IgD-negative memory B cell (primary cell): Measurements from ENCODE around the gene MOSMO. TPM values are rescaled to one million over a fixed set of nuclear protein-coding genes. Genes with fewer than 3 reads are reported as not detected.
"Not testable (repeated sequence)": the region's sequence is repeated elsewhere in the genome, so short reads cannot be mapped to it uniquely, and the experiment has no call there.

Source experiments
- H3K27ac Mint-ChIP-seq, 3 donors: one replicate each; pipeline ENCODE4 v1.8.0; 2020 to 2022; ENCODE audit warnings: mild to moderate bottlenecking in 3 of 3, mixed read lengths in 3 of 3, moderate library complexity in 1 of 3
- H3K27me3 Mint-ChIP-seq: one replicate; pipeline ENCODE4 v1.8.0; 2021; ENCODE audit warnings: mixed read lengths
- H3K36me3 Mint-ChIP-seq: one replicate; pipeline ENCODE4 v1.8.0; 2020; ENCODE audit warnings: mild to moderate bottlenecking, mixed read lengths
- H3K4me1 Mint-ChIP-seq, 3 donors: one replicate each; pipeline ENCODE4 v1.8.0; 2020 to 2022; ENCODE audit warnings: mixed read lengths in 3 of 3, mild to moderate bottlenecking in 1 of 3
- H3K4me3 Mint-ChIP-seq, 4 donors: one replicate each; pipeline ENCODE4 v1.8.0; 2020 to 2022; ENCODE audit warnings: mild to moderate bottlenecking in 4 of 4, mixed read lengths in 4 of 4, moderate library complexity in 3 of 4
- H3K9me3 Mint-ChIP-seq, 3 donors: one replicate each; pipeline ENCODE4 v1.8.0; 2020 to 2021; ENCODE audit warnings: mixed read lengths in 3 of 3, mild to moderate bottlenecking in 1 of 3
- polyA plus RNA-seq: library from polyadenylated mRNA; unstranded; fragments of 300-500 nt; fragmentation: Illumina TruSeq; gene quantifications from one replicate; pipeline ENCODE4 v1.2.3, GENCODE V29; 2021

The MOSMO gene
- polyA plus RNA-seq, 1 donor from 2014 or later: 4.1 TPM

GRCh38 chr16:22078656-22079055 is 70.7 kb downstream of the MOSMO start:
- Mint-ChIP-seq H3K9me3 (no peaks in the 10 kb centered on the region), H3K36me3 (peaks cover 2% of the 10 kb centered on the region), H3K27me3 (no peaks in the 10 kb centered on the region), H3K4me1 (peaks cover 2 to 4% (median 4%) of the 10 kb centered on the region in 3 donors), H3K4me3 (no peak overlapping the region), H3K27ac (no peak overlapping the region)

- no peak overlapping the region for H3K4me3 Mint-ChIP-seq
- H3K27ac Mint-ChIP-seq: no peak overlapping the region
- H3K9me3 Mint-ChIP-seq: no peaks in the 10 kb centered on the region
Measured at GRCh38 chr16:22081050-22081449, 73.1 kb downstream of the MOSMO start.

GRCh38 chr16:22086440-22086839 is 78.5 kb downstream of the MOSMO start:
- Mint-ChIP-seq H3K27me3 (no peaks in the 10 kb centered on the region), H3K9me3 (no peaks in the 10 kb centered on the region), H3K36me3 (peaks cover 5% of the 10 kb centered on the region), H3K27ac (no peak overlapping the region), H3K4me1 (peaks cover 0 to 1% (median 0%) of the 10 kb centered on the region in 3 donors), H3K4me3 (peak overlapping the region in 1 of 4 donors; percentile 63)

More at GRCh38 chr16:22081050-22081449, 73.1 kb downstream of the MOSMO start:
- Mint-ChIP-seq H3K36me3 (peaks cover 4% of the 10 kb centered on the region), H3K4me1 (peaks cover 0 to 4% (median 4%) of the 10 kb centered on the region in 3 donors), H3K27me3 (no peaks in the 10 kb centered on the region)

- Mint-ChIP-seq H3K4me3 (no peak overlapping the region), H3K9me3 (no peaks in the 10 kb centered on the region), H3K36me3 (peaks cover 7% of the 10 kb centered on the region), H3K27me3 (no peaks in the 10 kb centered on the region), H3K4me1 (peaks cover 0 to 1% (median 0%) of the 10 kb centered on the region in 3 donors), H3K27ac (no peak overlapping the region)
Measured at GRCh38 chr16:22088642-22089041, 80.7 kb downstream of the MOSMO start.

- H3K4me1 Mint-ChIP-seq: peaks cover 0 to 1% (median 0%) of the 10 kb centered on the region in 3 donors
- H3K27ac Mint-ChIP-seq: no peak overlapping the region
- peaks cover under 1% of the 10 kb centered on the region for H3K27me3 Mint-ChIP-seq
- peaks cover 7% of the 10 kb centered on the region for H3K36me3 Mint-ChIP-seq
- H3K9me3 Mint-ChIP-seq: no peaks in the 10 kb centered on the region
- H3K4me3 Mint-ChIP-seq: no peak overlapping the region
Measured at GRCh38 chr16:22089910-22090309, 82.0 kb downstream of the MOSMO start.

- peaks cover 2% of the 10 kb centered on the region for H3K36me3 Mint-ChIP-seq
- H3K4me1 Mint-ChIP-seq: peaks cover 0 to 1% (median 0%) of the 10 kb centered on the region in 3 donors
- no peak overlapping the region for H3K27ac Mint-ChIP-seq
- H3K9me3 Mint-ChIP-seq: no peaks in the 10 kb centered on the region
- peaks cover 5% of the 10 kb centered on the region for H3K27me3 Mint-ChIP-seq
- H3K4me3 Mint-ChIP-seq: no peak overlapping the region
Measured at GRCh38 chr16:22091721-22092120, 83.8 kb downstream of the MOSMO start.

GRCh38 chr16:22092143-22092933 is 84.4 kb downstream of the MOSMO start, which contains the start of gene VWA3A:
TSS of gene VWA3A (plus strand) at chr16:22092541. CDS start at chr16:22092638, 97 bp downstream.
- peak within 1 kb of the TSS in 1 of 4 donors; percentile 46 for H3K4me3 Mint-ChIP-seq
- H3K9me3 Mint-ChIP-seq: no peaks in the 10 kb centered on the region
- H3K27me3 Mint-ChIP-seq: peaks cover 10% of the 10 kb centered on the region
- peak within 1 kb of the TSS in 1 of 3 donors; percentile 71 for H3K27ac Mint-ChIP-seq
- H3K4me1 Mint-ChIP-seq: peaks cover 0 to 1% (median 0%) of the 10 kb centered on the region in 3 donors
- H3K36me3 Mint-ChIP-seq: peaks cover 2% of the 10 kb centered on the region

- H3K4me1 Mint-ChIP-seq: peaks cover 0 to 1% (median 0%) of the 10 kb centered on the region in 3 donors
- H3K4me3 Mint-ChIP-seq: no peak overlapping the region
- H3K27me3 Mint-ChIP-seq: peaks cover 13% of the 10 kb centered on the region
- H3K27ac Mint-ChIP-seq: no peak overlapping the region
- H3K36me3 Mint-ChIP-seq: peaks cover 2% of the 10 kb centered on the region
- no peaks in the 10 kb centered on the region for H3K9me3 Mint-ChIP-seq
Measured at GRCh38 chr16:22093331-22093730, 85.4 kb downstream of the MOSMO start.

- H3K27me3 Mint-ChIP-seq: peaks cover 17% of the 10 kb centered on the region
- H3K27ac Mint-ChIP-seq: peak overlapping the region in 1 of 3 donors; percentile 23
- H3K36me3 Mint-ChIP-seq: peaks cover 2% of the 10 kb centered on the region
- no peaks in the 10 kb centered on the region for H3K9me3 Mint-ChIP-seq
- no peak overlapping the region for H3K4me3 Mint-ChIP-seq
- peaks cover 0 to 3% (median 2%) of the 10 kb centered on the region in 3 donors for H3K4me1 Mint-ChIP-seq
Measured at GRCh38 chr16:22093996-22094395, 86.1 kb downstream of the MOSMO start.

GRCh38 chr16:22098405-22099255 is 90.7 kb downstream of the MOSMO start:
- no peaks in the 10 kb centered on the region for H3K36me3 Mint-ChIP-seq
- H3K27ac Mint-ChIP-seq: no peak overlapping the region
- H3K9me3 Mint-ChIP-seq: no peaks in the 10 kb centered on the region
- H3K4me3 Mint-ChIP-seq: peak overlapping the region in 1 of 4 donors; percentile 33
- peaks cover 18% of the 10 kb centered on the region for H3K27me3 Mint-ChIP-seq
- peaks cover 0 to 3% (median 3%) of the 10 kb centered on the region in 3 donors for H3K4me1 Mint-ChIP-seq

- no peak overlapping the region for H3K4me3 Mint-ChIP-seq
- no peaks in the 10 kb centered on the region for H3K9me3 Mint-ChIP-seq
- no peak overlapping the region for H3K27ac Mint-ChIP-seq
Measured at GRCh38 chr16:22099256-22099975, 91.5 kb downstream of the MOSMO start.

GRCh38 chr16:22103441-22103840 is 95.5 kb downstream of the MOSMO start:
- Mint-ChIP-seq H3K4me3 (no peak overlapping the region), H3K36me3 (no peaks in the 10 kb centered on the region), H3K27me3 (peaks cover 17% of the 10 kb centered on the region), H3K4me1 (peaks cover 0 to 3% (median 3%) of the 10 kb centered on the region in 3 donors), H3K27ac (no peak overlapping the region), H3K9me3 (no peaks in the 10 kb centered on the region)

More at GRCh38 chr16:22099256-22099975, 91.5 kb downstream of the MOSMO start:
- peaks cover 0 to 3% (median 3%) of the 10 kb centered on the region in 3 donors for H3K4me1 Mint-ChIP-seq
- no peaks in the 10 kb centered on the region for H3K36me3 Mint-ChIP-seq
- H3K27me3 Mint-ChIP-seq: peaks cover 18% of the 10 kb centered on the region

GRCh38 chr16:22109258-22109898 is 101.5 kb downstream of the MOSMO start:
- no peak overlapping the region for H3K4me3 Mint-ChIP-seq
- H3K9me3 Mint-ChIP-seq: no peaks in the 10 kb centered on the region
- H3K4me1 Mint-ChIP-seq: no peaks in the 10 kb centered on the region
- peaks cover 2% of the 10 kb centered on the region for H3K36me3 Mint-ChIP-seq
- H3K27me3 Mint-ChIP-seq: peaks cover 27% of the 10 kb centered on the region
- H3K27ac Mint-ChIP-seq: no peak overlapping the region

- H3K27ac Mint-ChIP-seq, H3K4me3 Mint-ChIP-seq, H3K9me3 Mint-ChIP-seq, H3K36me3 Mint-ChIP-seq, H3K4me1 Mint-ChIP-seq: not testable (repeated sequence)
- H3K27me3 Mint-ChIP-seq: peaks cover 24% of the 10 kb centered on the region
Measured at GRCh38 chr16:22111629-22112028, 103.7 kb downstream of the MOSMO start.
